GM12878 (cell line): ENCODE measurements around the gene P3R3URF.

Experiments used
- BCL11A ChIP-seq: IDR thresholded peaks from 2 replicates; pipeline ENCODE4 v1.6.1; 2011; ENCODE audit warnings: low read depth, low read length
- CBFB ChIP-seq: IDR thresholded peaks from 2 replicates; pipeline ENCODE4 v1.6.1; 2016; ENCODE audit warnings: antibody characterized with exemption, low read depth
- CEBPB ChIP-seq, 2 experiments: fragments of 150-350 bp in 1 of 2; IDR thresholded peaks; 2 replicates each; pipeline ENCODE4 v1.6.1; 2012 to 2014; ENCODE audit warnings: low read depth in 2 of 2, low read length in 2 of 2, borderline replicate concordance in 1 of 2, inconsistent platforms in 1 of 2
- CREM ChIP-seq: IDR thresholded peaks from 2 replicates; pipeline ENCODE4 v1.6.1; 2014; ENCODE audit warnings: antibody characterized with exemption, low read depth
- ELK1 ChIP-seq: IDR thresholded peaks from 2 replicates; pipeline ENCODE4 v1.6.1; 2012; ENCODE audit warnings: low read depth, low read length, improper control_type of control experiment
- EP300 ChIP-seq, 2 experiments: fragments of 150-350 bp in 1 of 2; IDR thresholded peaks; 2 replicates each; pipeline ENCODE4 v1.6.1; 2011 to 2012; ENCODE audit warnings: low read depth in 2 of 2, low read length in 2 of 2, borderline replicate concordance in 1 of 2, improper control_type of control experiment in 1 of 2, inconsistent platforms in 1 of 2; ENCODE audit not compliant: control insufficient read depth in 1 of 2
- FOS ChIP-seq: IDR thresholded peaks from 3 replicates; pipeline ENCODE4 v1.6.1; 2011; ENCODE audit warnings: borderline replicate concordance; ENCODE audit not compliant: insufficient read length; ENCODE audit errors: extremely low read depth
- IKZF2 ChIP-seq, 2 experiments: fragments of 450-650 bp; IDR thresholded peaks; 2 replicates each; pipeline ENCODE4 v1.6.1; 2017; ENCODE audit warnings: mild to moderate bottlenecking in 2 of 2, moderate library complexity in 2 of 2
- RB1 ChIP-seq: fragments of 450-650 bp; formaldehyde crosslinking; IDR thresholded peaks from 2 replicates; pipeline ENCODE4 v1.6.1; 2017; ENCODE audit warnings: mild to moderate bottlenecking, borderline replicate concordance
- TAF1 ChIP-seq: IDR thresholded peaks from 2 replicates; pipeline ENCODE4 v1.6.1; 2011; ENCODE audit warnings: mild to moderate bottlenecking, low read depth, low read length, borderline replicate concordance

- TF ChIP-seq IKZF2 (IDR thresholded peaks at IDR 0.05) (no peak), CEBPB (IDR thresholded peaks at IDR 0.05; ENCODE audit: borderline replicate concordance in 1 of 2, low read depth in 2 of 2, low read length in 2 of 2) (no peak), BCL11A (no peak), CBFB (no peak), EP300 (IDR thresholded peaks at IDR 0.05; ENCODE audit: borderline replicate concordance in 1 of 2, control insufficient read depth in 1 of 2, low read depth in 2 of 2, low read length in 2 of 2) (no peak), CREM (no peak), ELK1 (no peak), TAF1 (no peak), FOS (no peak), RB1 (no peak)
These were observed 3.9 kb upstream of the P3R3URF start for GRCh38 chr1:46180082-46180616.
